IPS DF 4.7 (cell line): ENCODE results near the gene UCK2.
"Not testable (repeated sequence)": the region's sequence is repeated elsewhere in the genome, so short reads cannot be mapped to it uniquely, and the experiment has no call there.

Source experiments
- DNase-seq: peaks from one replicate; pipeline ENCODE4 v3.0.0-alpha.2; 2013; ENCODE audit warnings: low spot score; ENCODE audit errors: extremely low read depth

UCK2 gene

GRCh38 chr1:165827268-165828102 is at the start of gene UCK2:
Gene UCK2 (plus strand): TSS chr1:165827614. CDS start chr1:165827834, 220 bp downstream.
- no peak for DNase-seq

GRCh38 chr1:165778197-165778596 is 49.2 kb upstream of the UCK2 start:
- DNase-seq: not testable (repeated sequence)

DNA sequence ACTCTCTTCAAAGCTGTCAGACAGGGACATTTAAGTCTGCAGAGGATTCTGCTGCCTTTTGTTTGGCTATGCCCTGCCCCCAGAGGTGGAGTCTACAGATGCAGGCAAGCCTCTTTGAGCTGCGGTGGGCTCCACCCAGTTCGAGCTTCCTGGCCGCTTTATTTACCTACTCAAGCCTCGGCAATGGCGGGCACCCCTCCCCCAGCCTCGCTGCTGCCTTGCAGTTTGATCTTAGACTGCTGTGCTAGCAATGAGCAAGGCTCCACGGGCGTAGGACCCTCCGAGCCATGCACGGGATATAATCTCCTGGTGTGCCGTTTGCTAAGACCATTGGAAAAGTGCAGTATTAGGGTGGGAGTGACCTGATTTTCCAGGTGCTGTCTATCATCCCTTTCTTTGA is 43.9 kb upstream of the UCK2 start:
- DNase-seq: not testable (repeated sequence)

GRCh38 chr1:165787741-165788140 is 39.7 kb upstream of the UCK2 start:
- DNase-seq: no peak

DNA sequence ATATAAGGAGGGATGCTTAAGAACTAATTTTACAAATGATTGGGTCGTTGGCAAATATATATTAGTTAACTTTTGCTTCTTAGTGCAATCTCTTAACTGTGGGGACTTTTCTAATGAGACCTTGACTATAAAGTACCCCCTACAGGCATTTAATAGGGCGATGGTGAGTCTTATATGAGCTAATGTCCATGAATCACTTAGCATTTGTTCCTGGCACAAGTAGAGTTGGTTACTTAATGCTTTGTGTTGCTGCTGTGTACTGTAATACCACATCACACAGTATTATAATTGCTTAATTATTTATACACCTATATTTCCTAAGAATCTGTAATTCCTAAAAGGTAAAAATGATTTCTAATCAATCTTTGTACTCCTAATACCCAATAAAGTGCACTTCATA is 33.5 kb upstream of the UCK2 start:
- DNase-seq: no peak

DNA sequence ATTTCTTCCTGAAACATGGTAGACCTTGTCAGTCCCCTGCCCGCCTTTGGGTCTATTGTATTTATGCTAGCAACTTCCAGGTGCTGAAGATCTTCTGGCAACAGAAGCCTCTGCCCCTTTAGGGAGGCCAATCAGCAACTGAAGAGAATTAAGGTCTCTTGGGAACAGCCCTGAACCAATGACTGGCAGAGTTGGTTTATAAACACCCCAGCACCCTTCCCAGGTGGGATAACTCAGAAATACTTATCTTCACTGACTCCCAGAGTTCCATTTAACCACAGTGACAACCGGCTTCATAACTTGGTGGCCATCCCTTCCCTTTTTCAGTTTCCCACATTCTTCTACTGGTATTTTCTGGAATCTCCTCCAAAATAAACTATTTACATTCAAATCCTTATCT is 31.5 kb upstream of the UCK2 start:
- DNase-seq: no peak

DNA sequence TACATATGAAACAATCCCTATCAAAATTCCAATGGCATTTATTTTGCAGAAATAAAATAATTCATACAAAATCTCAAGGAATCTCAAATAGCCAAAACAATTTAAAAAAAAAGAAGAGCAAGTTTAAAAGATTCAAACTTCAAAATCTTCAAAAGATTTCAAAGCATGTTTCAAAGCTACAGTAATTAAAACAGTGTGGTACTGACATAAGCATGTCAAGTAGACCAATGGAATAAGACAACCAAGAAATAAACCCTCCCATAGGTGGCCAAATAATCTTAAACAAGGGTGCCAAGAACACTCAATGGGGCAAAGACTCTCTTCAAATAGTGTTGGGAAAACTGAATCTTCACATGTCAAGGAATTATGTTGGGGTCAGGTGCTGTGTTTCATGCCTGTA is 28.0 kb upstream of the UCK2 start:
- no peak for DNase-seq

DNA sequence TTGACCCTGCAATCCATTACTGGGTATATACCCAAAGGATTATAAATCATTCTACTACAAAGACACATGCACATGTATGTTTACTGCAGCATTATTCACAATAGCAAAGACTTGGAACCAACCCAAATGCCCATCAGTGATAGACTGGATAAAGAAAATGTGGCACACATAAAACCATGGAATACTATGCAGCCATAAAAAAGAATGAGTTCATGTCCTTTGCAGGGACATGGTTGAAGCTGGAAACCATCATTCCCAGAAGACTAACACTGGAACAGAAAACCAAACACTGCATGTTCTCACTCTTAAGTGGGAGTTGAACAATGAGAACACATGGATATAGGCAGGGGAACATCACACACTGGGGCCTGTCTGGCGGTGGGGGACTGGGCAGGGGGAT is 22.9 kb upstream of the UCK2 start:
- not testable (repeated sequence) for DNase-seq

DNA sequence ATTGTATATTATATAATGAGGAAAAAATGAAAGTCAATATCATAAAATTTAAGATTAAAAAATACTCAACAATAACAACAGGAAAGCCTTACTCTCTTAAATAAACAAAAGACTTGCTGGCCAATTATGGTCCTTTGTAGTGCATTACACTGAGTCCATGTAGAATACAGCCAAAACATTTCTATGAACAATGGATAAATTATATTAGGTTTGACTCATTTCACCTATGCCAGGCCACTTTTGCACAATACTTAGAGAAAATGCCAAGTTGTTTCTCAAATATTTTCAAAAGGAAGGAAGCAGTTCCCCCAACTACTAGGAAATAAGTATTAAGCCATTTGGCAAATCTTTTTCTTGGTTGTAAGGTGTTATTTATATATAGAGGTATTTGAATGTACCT is 19.8 kb upstream of the UCK2 start:
- DNase-seq: no peak

DNA sequence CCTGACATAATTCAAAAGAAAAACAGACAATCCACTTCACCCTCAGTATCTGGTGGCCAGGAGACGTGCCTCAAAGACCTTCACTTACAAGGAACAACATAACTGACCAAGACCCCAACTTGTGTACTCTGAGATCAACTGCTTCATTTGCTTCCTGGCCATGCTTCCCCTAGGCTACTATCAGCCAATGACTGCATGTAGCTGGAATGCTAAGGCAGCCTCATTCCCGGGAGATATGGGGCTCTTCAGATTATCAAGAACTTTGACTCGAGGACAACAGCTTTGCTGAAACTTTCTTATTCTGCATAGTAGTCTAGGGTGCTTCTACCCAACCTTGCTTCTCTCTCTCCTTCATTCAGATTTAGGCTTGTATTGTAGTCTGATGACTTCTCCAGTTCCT is 11.7 kb upstream of the UCK2 start:
- DNase-seq: no peak

DNA sequence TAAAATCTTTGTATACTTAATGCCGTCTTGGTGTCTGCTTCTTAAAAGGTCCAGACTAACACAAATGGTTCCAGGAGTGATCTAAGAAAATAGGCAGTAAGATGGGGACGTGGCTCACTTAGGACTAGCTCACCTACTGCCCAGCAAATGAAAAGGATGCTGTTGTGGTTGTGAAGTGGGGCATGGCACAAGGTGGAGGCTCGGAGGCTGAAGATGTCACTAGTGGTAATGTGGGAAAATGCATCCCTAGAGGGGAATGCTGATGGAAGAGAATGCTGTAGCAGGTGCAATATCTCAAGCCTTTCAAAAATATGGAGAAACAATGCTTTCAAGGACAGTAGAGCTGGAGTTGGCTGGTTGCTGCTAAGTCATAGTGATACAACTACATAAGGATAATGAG is 11.3 kb upstream of the UCK2 start:
- no peak for DNase-seq

DNA sequence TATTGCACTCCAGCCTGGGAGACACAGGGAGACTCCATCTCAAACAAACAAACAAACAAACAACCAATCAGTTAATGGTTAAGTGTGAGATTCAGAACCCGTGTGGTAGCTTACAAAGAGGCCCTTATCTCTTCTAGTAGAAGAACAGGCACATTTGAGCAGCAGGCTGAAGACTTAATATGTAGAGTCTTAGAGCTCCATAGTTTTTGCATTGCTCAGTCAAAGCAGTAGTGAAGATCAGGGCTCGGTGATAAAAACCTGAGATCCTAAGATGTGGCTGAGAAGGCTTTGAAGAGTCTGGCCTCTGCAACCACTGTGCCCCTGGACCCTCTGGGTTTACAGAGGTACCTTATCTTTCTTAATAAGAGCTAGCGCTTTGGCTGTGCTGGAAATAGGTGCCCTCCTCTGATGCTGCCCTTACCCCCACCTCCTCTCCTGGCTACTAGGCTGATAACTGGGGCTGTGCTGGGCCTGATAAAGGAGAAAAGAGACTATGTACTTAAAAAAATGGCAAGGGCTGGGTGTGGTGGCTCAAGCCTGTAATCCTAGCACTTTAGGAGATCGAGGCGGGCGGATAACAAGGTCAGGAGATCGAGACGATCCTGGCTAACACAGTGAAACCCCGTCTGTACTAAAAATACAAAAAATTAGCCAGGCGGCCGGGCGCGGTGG is 10.5 kb upstream of the UCK2 start:
- no peak for DNase-seq

DNA sequence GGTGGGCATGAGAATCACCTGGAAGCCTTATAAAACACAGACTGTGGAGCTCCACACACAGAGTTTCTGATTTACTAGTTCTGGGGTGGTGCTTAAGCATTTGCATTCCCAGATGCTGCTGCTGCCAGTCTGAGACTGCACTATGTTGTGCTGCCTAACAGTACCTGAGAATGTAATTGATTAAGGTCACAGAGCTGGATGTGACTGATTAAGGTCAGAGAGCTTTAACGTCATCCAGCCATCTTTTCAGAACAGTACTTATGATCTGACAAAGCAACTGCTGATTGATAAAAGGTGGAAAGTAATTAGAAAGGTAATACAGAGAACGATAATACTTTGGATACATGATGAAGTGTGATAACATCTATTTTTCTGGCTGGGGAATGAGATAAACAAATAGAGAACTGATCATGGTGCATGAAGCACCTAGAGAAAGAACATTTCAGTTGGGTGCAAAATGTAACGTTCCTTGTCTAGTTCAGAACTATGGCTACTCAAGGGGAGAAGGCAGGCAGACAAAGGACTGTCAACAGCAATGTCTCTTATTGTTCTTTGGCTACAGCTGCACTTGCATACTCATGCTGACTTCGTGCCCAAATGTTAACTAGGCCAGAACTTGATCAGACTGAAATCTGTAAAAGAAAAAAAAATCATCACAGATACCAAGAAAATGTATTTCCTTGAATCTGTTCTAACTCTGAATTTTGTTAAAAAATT is 3.7 kb upstream of the UCK2 start:
- DNase-seq: no peak

DNA sequence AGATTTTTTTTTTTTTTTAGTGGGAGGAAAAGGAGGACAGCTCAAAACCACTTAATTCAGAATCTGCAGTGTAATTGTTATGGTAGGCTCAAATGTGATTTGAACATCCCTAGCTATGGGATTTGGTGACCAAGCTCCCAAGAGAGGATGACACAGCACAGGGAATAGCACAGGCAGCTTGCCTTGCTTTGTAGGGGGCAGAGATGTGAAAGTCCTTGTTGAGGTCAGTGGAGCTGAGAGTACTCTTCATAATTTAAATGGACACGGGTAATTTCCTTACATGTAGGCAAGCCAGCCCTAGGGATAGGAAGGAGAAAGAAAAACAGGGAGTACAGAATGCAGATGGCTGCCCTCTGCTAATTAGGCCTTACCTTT is 3.2 kb upstream of the UCK2 start:
- no peak for DNase-seq

DNA sequence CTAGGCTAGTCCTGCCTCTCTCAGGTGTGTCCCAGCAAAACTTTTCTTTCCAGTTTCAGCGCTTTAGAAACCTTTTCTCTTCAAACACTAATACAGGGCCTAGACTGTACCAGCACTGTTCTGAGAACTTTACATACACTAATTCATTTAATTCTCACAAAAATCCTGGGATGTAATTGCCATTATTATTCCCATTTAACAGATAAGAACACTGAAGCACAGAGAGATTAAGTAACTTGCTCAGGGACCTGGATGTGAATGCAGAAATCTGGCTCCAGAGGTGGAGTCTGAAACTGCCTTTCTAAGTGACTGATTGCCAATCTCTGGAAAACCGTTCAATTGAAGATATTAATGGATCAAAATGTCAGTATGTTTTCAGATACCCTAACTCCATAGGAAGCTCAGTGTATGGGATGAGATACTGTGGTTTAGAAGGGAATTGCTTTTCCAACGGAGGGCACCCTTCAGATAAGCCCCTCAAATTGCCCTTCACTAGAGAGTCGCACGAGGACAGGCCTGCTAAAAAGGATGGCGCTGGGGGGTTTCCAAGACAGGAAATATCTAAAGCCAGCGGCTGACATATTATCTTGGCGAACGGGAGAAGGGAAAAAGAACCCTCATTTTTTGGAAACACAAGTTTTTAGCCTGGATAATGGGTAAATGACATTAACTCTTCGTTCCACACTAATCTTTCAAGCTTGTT is 698 bp upstream of the UCK2 start:
- DNase-seq: no peak

- DNase-seq: no peak
Observed at GRCh38 chr1:165828103-165828668, 772 bp downstream of the UCK2 start.

DNA sequence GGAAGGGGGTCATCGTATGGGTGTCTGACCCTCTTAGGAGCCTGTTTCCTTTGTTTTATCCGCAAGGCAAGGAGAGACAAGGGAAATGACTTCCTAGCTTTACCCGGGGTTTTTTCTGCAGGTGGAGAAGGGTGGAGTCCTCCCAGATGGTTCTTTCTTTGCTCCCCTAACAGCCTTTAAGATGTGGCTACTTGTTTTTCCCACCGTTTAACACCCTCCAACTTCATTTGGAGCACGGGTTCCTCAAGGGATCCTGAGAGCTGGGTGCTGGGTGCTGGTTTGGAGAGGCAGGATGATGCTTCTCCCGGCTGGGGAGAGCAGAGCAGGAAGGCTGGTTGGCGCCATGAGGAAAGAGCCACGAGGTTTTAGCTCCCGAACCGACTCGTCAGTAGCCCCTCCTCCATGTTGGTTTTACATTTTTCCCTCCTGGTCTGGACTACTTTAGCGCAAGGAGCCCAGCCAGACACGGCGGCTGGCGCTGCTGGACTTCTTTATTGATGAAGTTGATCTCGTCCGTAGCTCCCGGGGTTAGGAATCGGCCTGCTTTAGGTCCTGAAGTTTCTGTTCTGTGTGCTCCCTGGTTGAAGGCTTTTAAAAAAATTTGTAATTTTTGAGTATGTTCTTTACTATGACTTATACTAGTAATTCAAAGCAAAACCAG is 1.4 kb downstream of the UCK2 start:
- DNase-seq: no peak

DNA sequence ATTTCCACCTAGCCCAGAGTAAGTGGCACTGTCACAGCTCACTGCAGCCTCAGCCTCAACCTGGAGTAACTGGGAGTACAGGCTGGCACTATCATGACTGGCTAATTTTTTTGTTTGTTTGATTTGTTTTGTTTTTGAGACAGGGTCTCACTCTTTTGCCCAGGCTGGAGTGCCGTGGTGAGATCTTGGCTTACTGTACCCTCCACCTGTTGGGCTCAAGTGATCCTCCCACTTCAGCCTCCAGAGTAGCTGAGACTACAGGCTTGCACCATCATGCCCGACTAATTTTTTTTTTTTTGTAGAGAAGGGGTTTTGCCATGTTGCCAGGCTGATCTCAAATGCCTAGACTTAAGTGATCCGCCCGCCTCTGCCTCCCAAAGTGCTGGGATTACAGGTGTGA is 2.5 kb downstream of the UCK2 start:
- no peak for DNase-seq

DNA sequence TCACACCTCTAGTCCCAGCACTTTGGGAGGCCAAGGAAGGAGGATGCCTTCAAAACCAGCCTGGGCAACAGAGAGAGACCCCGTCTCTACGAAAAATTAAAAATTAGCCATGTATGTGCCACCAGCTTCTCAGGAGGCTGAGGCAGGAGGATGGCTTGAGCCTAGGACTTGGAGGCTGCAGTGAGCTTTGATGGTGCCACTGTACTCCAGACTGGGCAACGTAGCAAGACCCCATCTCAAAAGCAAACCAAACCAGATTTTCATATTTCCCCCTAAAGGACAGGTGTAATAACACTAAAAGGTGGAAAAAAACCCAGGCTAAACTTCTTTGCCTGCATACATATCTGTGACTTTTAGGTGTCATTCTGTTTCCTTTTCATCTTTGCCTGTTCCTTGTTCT is 3.7 kb downstream of the UCK2 start:
- no peak for DNase-seq

DNA sequence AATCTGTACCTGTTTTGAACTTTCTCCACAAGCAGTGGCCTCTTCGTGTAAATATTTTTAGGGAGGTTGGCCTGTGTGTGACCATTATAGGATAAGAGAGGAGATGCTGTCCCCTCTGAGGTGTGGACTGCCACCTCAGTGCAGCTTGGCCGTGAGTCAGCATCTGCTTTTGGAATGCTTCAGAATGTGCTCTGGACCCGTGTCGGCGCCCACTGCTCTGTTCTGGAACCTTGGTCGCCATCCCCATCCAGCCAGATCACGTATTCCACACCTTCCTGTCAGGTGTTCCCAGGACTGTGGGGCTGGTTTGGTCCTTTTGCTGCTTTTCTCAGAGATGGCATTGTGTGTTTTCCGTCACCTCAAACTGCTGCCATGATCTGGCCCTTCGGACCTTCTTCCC is 5.5 kb downstream of the UCK2 start:
- no peak for DNase-seq

DNA sequence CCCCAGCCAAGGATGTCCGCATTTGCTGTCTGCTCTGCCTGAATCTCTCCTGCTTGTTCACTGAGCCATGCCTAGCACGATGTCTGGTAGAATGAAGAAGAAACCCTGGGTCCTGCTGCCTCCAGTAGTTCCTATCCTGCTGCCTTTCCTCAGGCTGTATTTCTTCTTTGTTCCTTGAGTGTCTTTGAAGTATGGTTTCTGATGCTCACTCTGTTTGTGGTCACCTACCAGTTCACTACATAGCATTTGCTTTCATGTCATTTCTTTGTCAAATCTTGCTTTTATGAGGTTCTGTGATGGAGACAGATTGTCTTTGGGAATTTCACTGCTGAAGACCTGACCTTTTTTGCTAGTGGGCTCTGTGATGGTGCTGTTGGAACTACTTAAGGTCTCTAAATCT is 5.9 kb downstream of the UCK2 start:
- no peak for DNase-seq
